PC-3 (cell line): ENCODE results near the gene OR10K2.

Source experiments
- EZH2phosphoT487 ChIP-seq: fragments of 300-600 bp; sonication (generic); IDR thresholded peaks from 2 replicates; pipeline ENCODE4 v1.6.1; 2018; ENCODE audit warnings: mild to moderate bottlenecking, antibody characterized with exemption, low read length, borderline replicate concordance
- TF ChIP-seq, protein P1 (sequence below): fragments of 300-600 bp; sonication (generic); conservative IDR thresholded peaks from 2 replicates; pipeline ENCODE4 v1.5.1; 2017; ENCODE audit warnings: antibody characterized with exemption, low read depth, mild to moderate bottlenecking, low read length

DNA sequence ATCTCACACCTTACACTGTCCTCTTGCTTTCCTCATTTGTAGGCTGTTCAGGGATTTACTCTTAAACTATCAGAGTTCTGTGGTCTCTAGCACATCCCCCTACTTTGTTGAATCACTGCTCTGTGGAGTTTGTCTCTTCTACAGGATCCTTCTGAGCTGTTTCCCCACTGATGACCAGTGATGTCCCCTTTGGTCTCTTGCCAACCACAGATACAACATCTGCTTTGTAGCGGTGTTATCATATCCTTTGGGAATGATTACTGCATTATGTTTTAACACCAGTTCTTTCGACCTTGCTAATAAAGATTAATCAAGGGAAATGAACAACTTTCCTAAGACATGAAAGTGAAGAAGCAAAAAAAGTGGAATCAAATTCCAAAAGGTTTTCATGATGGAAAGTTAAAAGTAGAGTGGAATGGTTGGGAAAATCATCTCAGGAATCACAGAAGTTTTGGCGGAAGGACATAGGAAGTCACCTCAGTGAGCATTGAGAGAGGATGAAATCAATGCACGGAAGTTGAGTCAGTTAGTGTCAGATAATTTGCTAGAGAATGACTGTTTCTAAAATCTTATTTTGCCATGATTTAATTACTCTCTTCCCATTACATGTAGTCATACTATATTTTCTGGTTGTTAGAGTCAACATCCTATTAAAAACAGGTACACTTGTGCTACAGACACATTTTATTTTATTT is 11.2 kb downstream of the OR10K2 start:
- TF ChIP-seq, protein P1, sequence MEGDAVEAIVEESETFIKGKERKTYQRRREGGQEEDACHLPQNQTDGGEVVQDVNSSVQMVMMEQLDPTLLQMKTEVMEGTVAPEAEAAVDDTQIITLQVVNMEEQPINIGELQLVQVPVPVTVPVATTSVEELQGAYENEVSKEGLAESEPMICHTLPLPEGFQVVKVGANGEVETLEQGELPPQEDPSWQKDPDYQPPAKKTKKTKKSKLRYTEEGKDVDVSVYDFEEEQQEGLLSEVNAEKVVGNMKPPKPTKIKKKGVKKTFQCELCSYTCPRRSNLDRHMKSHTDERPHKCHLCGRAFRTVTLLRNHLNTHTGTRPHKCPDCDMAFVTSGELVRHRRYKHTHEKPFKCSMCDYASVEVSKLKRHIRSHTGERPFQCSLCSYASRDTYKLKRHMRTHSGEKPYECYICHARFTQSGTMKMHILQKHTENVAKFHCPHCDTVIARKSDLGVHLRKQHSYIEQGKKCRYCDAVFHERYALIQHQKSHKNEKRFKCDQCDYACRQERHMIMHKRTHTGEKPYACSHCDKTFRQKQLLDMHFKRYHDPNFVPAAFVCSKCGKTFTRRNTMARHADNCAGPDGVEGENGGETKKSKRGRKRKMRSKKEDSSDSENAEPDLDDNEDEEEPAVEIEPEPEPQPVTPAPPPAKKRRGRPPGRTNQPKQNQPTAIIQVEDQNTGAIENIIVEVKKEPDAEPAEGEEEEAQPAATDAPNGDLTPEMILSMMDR: no peak
- no peak for TF ChIP-seq EZH2phosphoT487
